ENCODE measurements around the gene TRIP12. TPM values are rescaled to one million over a fixed set of nuclear protein-coding genes. Genes with fewer than 3 reads are reported as not detected.

Gene TRIP12
- polyA plus RNA-seq, 3 donors = 22.2 to 56.7 (median 44.0) TPM

DNA sequence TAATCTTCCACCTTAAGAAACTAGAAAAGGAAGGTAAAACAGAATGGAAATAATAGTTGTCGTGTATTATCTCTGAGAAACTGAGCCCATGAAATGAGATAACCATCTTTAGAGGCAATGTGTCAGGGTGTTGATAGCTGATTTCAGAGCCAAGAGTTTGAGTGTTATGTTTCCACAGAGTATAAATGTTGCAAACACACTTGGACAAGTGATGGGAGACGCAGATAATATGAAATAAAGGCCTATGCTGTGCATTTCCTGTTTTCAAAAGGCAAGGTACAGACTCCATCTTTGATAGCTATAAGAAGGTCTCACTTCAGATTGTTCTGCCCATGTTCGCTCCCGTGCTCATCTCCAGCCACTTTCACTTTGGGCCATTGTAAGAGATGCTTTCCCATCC lies 181.5 kb downstream of the TRIP12 start:
- H3K36me3 Mint-ChIP-seq = no peaks in the 10 kb centered on the region
- no peak overlapping the region for H3K9ac ChIP-seq (ENCODE audit: insufficient read depth, low read length, poor library complexity, severe bottlenecking)
- H3K36me3 ChIP-seq (replicated peaks in 1 of 2; ENCODE audit: control insufficient read depth in 1 of 2, insufficient read depth in 2 of 2, low read length in 2 of 2) = no peaks in the 10 kb centered on the region
- no peak for DNase-seq
- peaks cover 18 to 24% of the 10 kb centered on the region in 2 donors for H3K9me3 ChIP-seq (replicated peaks in 1 of 2; ENCODE audit: control insufficient read depth in 1 of 2, insufficient read depth in 1 of 2, low read length in 2 of 2)
- H3K4me3 ChIP-seq (replicated peaks in 1 of 3; ENCODE audit: low read depth in 2 of 3, low read length in 3 of 3) = no peak overlapping the region
- H2AFZ ChIP-seq (ENCODE audit: insufficient read depth, low read depth, low read length, poor library complexity, severe bottlenecking) = no peak overlapping the region
- H3K4me1 Mint-ChIP-seq = no peaks in the 10 kb centered on the region
- WGBS (ENCODE audit: insufficient coverage) = 70% methylated on average over 2 of the region's 4 CpGs
- no peaks in the 10 kb centered on the region for H3K4me1 ChIP-seq (ENCODE audit: control insufficient read depth in 1 of 2, insufficient read depth in 2 of 2, low read length in 2 of 2)
- peaks cover 0 to 3% (median 1%) of the 10 kb centered on the region in 3 donors for H3K27me3 Mint-ChIP-seq (ENCODE audit: low read depth in 3 of 3)
- no peak overlapping the region for H3K27ac ChIP-seq (ENCODE audit: low read depth in 1 of 2, low read length in 2 of 2)
- H3K4me3 Mint-ChIP-seq = no peak overlapping the region
- H3K9me3 Mint-ChIP-seq = peaks cover 16 to 43% (median 34%) of the 10 kb centered on the region in 7 donors
- no peaks in the 10 kb centered on the region for H4K20me1 ChIP-seq (ENCODE audit: insufficient read depth, low read length)
- no peak overlapping the region for H3K27ac Mint-ChIP-seq
- no peaks in the 10 kb centered on the region for H3K79me2 ChIP-seq (ENCODE audit: insufficient read depth, low read length)
- H3K27me3 ChIP-seq (ENCODE audit: control insufficient read depth in 2 of 2, insufficient read depth in 2 of 2, low read length in 2 of 2) = no peaks in the 10 kb centered on the region
- intact Hi-C loops (cut with micrococcal nuclease) = no loop called here
- H3K4me2 ChIP-seq (replicated peaks; ENCODE audit: extremely low read depth, low read length, poor library complexity, severe bottlenecking) = no peak overlapping the region
- TF ChIP-seq, protein P1, sequence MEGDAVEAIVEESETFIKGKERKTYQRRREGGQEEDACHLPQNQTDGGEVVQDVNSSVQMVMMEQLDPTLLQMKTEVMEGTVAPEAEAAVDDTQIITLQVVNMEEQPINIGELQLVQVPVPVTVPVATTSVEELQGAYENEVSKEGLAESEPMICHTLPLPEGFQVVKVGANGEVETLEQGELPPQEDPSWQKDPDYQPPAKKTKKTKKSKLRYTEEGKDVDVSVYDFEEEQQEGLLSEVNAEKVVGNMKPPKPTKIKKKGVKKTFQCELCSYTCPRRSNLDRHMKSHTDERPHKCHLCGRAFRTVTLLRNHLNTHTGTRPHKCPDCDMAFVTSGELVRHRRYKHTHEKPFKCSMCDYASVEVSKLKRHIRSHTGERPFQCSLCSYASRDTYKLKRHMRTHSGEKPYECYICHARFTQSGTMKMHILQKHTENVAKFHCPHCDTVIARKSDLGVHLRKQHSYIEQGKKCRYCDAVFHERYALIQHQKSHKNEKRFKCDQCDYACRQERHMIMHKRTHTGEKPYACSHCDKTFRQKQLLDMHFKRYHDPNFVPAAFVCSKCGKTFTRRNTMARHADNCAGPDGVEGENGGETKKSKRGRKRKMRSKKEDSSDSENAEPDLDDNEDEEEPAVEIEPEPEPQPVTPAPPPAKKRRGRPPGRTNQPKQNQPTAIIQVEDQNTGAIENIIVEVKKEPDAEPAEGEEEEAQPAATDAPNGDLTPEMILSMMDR (IDR thresholded peaks at IDR 0.05) = no peak

- no peak overlapping the region for H3K27ac Mint-ChIP-seq
These were observed 183.7 kb downstream of the TRIP12 start for GRCh38 chr2:229738024-229738625.

More at GRCh38 chr2:229738024-229738625, 183.7 kb downstream of the TRIP12 start:
- Mint-ChIP-seq H3K4me1 (no peaks in the 10 kb centered on the region), H3K9me3 (peaks cover 16 to 40% (median 31%) of the 10 kb centered on the region in 7 donors), H3K36me3 (no peaks in the 10 kb centered on the region), H3K4me3 (no peak overlapping the region), H3K27me3 (ENCODE audit: low read depth in 3 of 3) (peaks cover 4 to 5% (median 5%) of the 10 kb centered on the region in 3 donors)
- no peaks in the 10 kb centered on the region for H3K79me2 ChIP-seq (ENCODE audit: insufficient read depth, low read length)
- WGBS (ENCODE audit: insufficient coverage) = no CpG with 5 or more reads among the region's 3 CpGs
- DNase-seq = no peak
- no peaks in the 10 kb centered on the region for H3K36me3 ChIP-seq (replicated peaks in 1 of 2; ENCODE audit: control insufficient read depth in 1 of 2, insufficient read depth in 2 of 2, low read length in 2 of 2)
- H3K27me3 ChIP-seq (ENCODE audit: control insufficient read depth in 2 of 2, insufficient read depth in 2 of 2, low read length in 2 of 2) = no peaks in the 10 kb centered on the region
- intact Hi-C loops (cut with micrococcal nuclease) = no loop called here
- no peak overlapping the region for H3K27ac ChIP-seq (ENCODE audit: low read depth in 1 of 2, low read length in 2 of 2)
- no peaks in the 10 kb centered on the region for H4K20me1 ChIP-seq (ENCODE audit: insufficient read depth, low read length)
- TF ChIP-seq, protein P1 (IDR thresholded peaks at IDR 0.05) = no peak
- H3K4me1 ChIP-seq (ENCODE audit: control insufficient read depth in 1 of 2, insufficient read depth in 2 of 2, low read length in 2 of 2) = no peaks in the 10 kb centered on the region
- H2AFZ ChIP-seq (ENCODE audit: insufficient read depth, low read depth, low read length, poor library complexity, severe bottlenecking) = no peak overlapping the region
- H3K9ac ChIP-seq (ENCODE audit: insufficient read depth, low read length, poor library complexity, severe bottlenecking) = no peak overlapping the region
- H3K4me3 ChIP-seq (replicated peaks in 1 of 3; ENCODE audit: low read depth in 2 of 3, low read length in 3 of 3) = no peak overlapping the region
- H3K9me3 ChIP-seq (replicated peaks in 1 of 2; ENCODE audit: control insufficient read depth in 1 of 2, insufficient read depth in 1 of 2, low read length in 2 of 2) = peaks cover 19 to 24% of the 10 kb centered on the region in 2 donors
- H3K4me2 ChIP-seq (replicated peaks; ENCODE audit: extremely low read depth, low read length, poor library complexity, severe bottlenecking) = no peak overlapping the region
